GM19193 (cell line): ENCODE results near the gene OSTM1.

Experiments
- POLR2A ChIP-seq: IDR thresholded peaks from 4 replicates; pipeline ENCODE4 v1.6.1; 2011; ENCODE audit not compliant: insufficient read depth, insufficient read length; ENCODE audit errors: extremely low read depth

OSTM1 gene

GRCh38 chr6:108071736-108072276 lies 2.7 kb downstream of the OSTM1 start:
- no peak for TF ChIP-seq POLR2A

GRCh38 chr6:108068618-108069017 lies 5.9 kb downstream of the OSTM1 start:
- no peak for TF ChIP-seq POLR2A

- TF ChIP-seq POLR2A: no peak
Observed at GRCh38 chr6:108068182-108068581, 6.4 kb downstream of the OSTM1 start.

GRCh38 chr6:108052706-108053105 lies 21.8 kb downstream of the OSTM1 start:
- no peak for TF ChIP-seq POLR2A

- no peak for TF ChIP-seq POLR2A
Observed at GRCh38 chr6:108051481-108051880, 23.1 kb downstream of the OSTM1 start.

- no peak for TF ChIP-seq POLR2A
Observed at GRCh38 chr6:108039681-108040080, 34.9 kb downstream of the OSTM1 start.

GRCh38 chr6:108036884-108037283 lies 37.7 kb downstream of the OSTM1 start:
- no peak for TF ChIP-seq POLR2A

GRCh38 chr6:108031968-108032367 lies 42.6 kb downstream of the OSTM1 start:
- TF ChIP-seq POLR2A: no peak

- no peak for TF ChIP-seq POLR2A
Observed at GRCh38 chr6:108030211-108030610, 44.3 kb downstream of the OSTM1 start.

- no peak for TF ChIP-seq POLR2A
Observed at GRCh38 chr6:108029226-108029921, 45.2 kb downstream of the OSTM1 start.

GRCh38 chr6:108027594-108027993 lies 46.9 kb downstream of the OSTM1 start:
- no peak for TF ChIP-seq POLR2A

GRCh38 chr6:108027056-108027455 lies 47.5 kb downstream of the OSTM1 start:
- TF ChIP-seq POLR2A: no peak

GRCh38 chr6:108024427-108025073 lies 50.0 kb downstream of the OSTM1 start:
- TF ChIP-seq POLR2A: no peak

- no peak for TF ChIP-seq POLR2A
Observed at GRCh38 chr6:108020472-108021116, 53.9 kb downstream of the OSTM1 start.

GRCh38 chr6:108013787-108014439 lies 60.6 kb downstream of the OSTM1 start:
- TF ChIP-seq POLR2A: no peak

- TF ChIP-seq POLR2A: no peak
Observed at GRCh38 chr6:108009894-108010293, 64.6 kb downstream of the OSTM1 start.

GRCh38 chr6:108008363-108008762 lies 66.2 kb downstream of the OSTM1 start:
- TF ChIP-seq POLR2A: no peak
